Smooth muscle cell (in vitro differentiated cells): ENCODE measurements around the gene CDK9. TPM values are rescaled to one million over a fixed set of nuclear protein-coding genes. Genes with fewer than 3 reads are reported as not detected.
A peak's percentile ranks its signal among the peaks of the same experiment; 100 is the strongest.
"Not testable (repeated sequence)": the region's sequence is repeated elsewhere in the genome, so short reads cannot be mapped to it uniquely, and the experiment has no call there.

ENCODE experiments used
- DNase-seq: peaks from one replicate; lab custom pipeline; 2025; ENCODE audit not compliant: unreplicated experiment; lab: John Stamatoyannopoulos, UW
- H2AFZ ChIP-seq: fragments of 200-600 bp; sonication (generic); 2 replicates; pipeline ENCODE4 v1.6.0; 2016; ENCODE audit warnings: antibody characterized with exemption, low read depth, mild to moderate bottlenecking
- H3F3A ChIP-seq: fragments of 200-600 bp; sonication (generic); 2 replicates; pipeline ENCODE4 v1.6.0; 2017; ENCODE audit warnings: antibody characterized with exemption, low read depth
- H3K27ac ChIP-seq: fragments of 200-600 bp; sonication (generic); 2 replicates; pipeline ENCODE4 v1.5.1; 2016; ENCODE audit warnings: low read depth, mild to moderate bottlenecking
- H3K27me3 ChIP-seq: fragments of 200-600 bp; sonication (generic); 2 replicates; pipeline ENCODE4 v1.6.1; 2016; ENCODE audit warnings: low read depth, mild to moderate bottlenecking
- H3K36me3 ChIP-seq: fragments of 200-600 bp; sonication (generic); 2 replicates; pipeline ENCODE4 v1.5.1; 2016; ENCODE audit warnings: low read depth
- H3K4me1 ChIP-seq: fragments of 200-600 bp; sonication (generic); 2 replicates; pipeline ENCODE4 v1.5.1; 2016; ENCODE audit warnings: low read depth
- H3K4me2 ChIP-seq: fragments of 200-600 bp; sonication (generic); 2 replicates; pipeline ENCODE4 v1.6.0; 2016; ENCODE audit warnings: mild to moderate bottlenecking
- H3K4me3 ChIP-seq: fragments of 200-600 bp; sonication (generic); 2 replicates; pipeline ENCODE4 v1.5.1; 2016; ENCODE audit warnings: mild to moderate bottlenecking
- H3K79me2 ChIP-seq: fragments of 200-600 bp; sonication (generic); 2 replicates; pipeline ENCODE4 v1.6.0; 2016; ENCODE audit warnings: low read depth, mild to moderate bottlenecking
- H3K9ac ChIP-seq: fragments of 200-600 bp; sonication (generic); 2 replicates; pipeline ENCODE4 v1.6.0; 2016; ENCODE audit warnings: low read depth
- H3K9me3 ChIP-seq: fragments of 200-600 bp; sonication (generic); replicated peaks from 2 replicates; pipeline ENCODE4 v1.5.1; 2016; ENCODE audit warnings: low read depth
- H4K20me1 ChIP-seq: fragments of 200-600 bp; sonication (generic); 2 replicates; pipeline ENCODE4 v1.6.0; 2016; ENCODE audit warnings: low read depth
- WGBS: methylation state at CpG from one replicate; pipeline ENCODE4 v1.1.7; 2016; ENCODE audit warnings: low lambda C conversion rate; 5-methylcytosine and 5-hydroxymethylcytosine counted together
- polyA plus RNA-seq: library from polyadenylated mRNA; unstranded; fragments of >200 nt; fragmentation: Nextera tagmentation; extraction: Ambion mirVana; gene quantifications from 2 replicates; pipeline ENCODE4 v1.2.1, GENCODE V29; 2016
- total RNA-seq: library from RNA; depleted of rRNA; stranded (reverse); fragments of >200 nt; gene quantifications from 2 replicates; pipeline ENCODE4 v1.2.3, GENCODE V29; 2014
- TF ChIP-seq, protein P1 (sequence below): fragments of 200-600 bp; sonication (generic); IDR thresholded peaks from 2 replicates; pipeline ENCODE4 v1.5.1; 2017; ENCODE audit warnings: borderline replicate concordance, mild to moderate bottlenecking, antibody characterized with exemption; ENCODE audit not compliant: insufficient read depth, poor library complexity, severe bottlenecking

Gene CDK9
- total and polyA plus RNA-seq, 2 experiments from 2014 or later: 38.2 to 68.6 TPM

DNA sequence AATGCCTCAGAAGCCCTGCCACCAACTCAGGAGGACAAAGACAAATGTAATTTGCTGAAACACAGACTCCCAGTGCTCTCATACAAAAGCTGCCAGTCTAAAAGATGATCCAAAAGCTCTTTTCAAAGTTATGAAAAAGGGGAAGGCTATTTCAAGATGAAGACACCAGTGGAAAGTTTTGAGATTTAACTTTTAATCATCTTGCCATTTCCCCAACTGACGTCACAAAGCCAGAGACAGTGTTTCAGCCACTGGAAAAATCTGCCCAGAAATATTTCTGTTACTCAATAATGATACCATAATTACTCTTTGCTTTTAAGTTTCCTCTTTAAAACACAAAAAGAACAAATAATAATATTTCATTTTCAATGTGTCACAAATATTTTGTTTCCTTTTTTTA lies 47.7 kb downstream of the CDK9 start:
- Histone ChIP-seq H3K27ac (peak overlapping the region; percentile 98), H3K9ac (no peak overlapping the region), H3K9me3 (no peaks in the 10 kb centered on the region), H3K4me3 (no peak overlapping the region), H3K27me3 (no peaks in the 10 kb centered on the region), H3K4me2 (no peak overlapping the region), H3K4me1 (peaks cover 15% of the 10 kb centered on the region), H3K79me2 (no peaks in the 10 kb centered on the region), H2AFZ (no peak overlapping the region), H3F3A (peaks cover 4% of the 10 kb centered on the region), H3K36me3 (no peaks in the 10 kb centered on the region), H4K20me1 (no peaks in the 10 kb centered on the region)
- WGBS: 29% methylated on average over 1 of the region's 1 CpG
- no peak for DNase-seq
- TF ChIP-seq, protein P1, sequence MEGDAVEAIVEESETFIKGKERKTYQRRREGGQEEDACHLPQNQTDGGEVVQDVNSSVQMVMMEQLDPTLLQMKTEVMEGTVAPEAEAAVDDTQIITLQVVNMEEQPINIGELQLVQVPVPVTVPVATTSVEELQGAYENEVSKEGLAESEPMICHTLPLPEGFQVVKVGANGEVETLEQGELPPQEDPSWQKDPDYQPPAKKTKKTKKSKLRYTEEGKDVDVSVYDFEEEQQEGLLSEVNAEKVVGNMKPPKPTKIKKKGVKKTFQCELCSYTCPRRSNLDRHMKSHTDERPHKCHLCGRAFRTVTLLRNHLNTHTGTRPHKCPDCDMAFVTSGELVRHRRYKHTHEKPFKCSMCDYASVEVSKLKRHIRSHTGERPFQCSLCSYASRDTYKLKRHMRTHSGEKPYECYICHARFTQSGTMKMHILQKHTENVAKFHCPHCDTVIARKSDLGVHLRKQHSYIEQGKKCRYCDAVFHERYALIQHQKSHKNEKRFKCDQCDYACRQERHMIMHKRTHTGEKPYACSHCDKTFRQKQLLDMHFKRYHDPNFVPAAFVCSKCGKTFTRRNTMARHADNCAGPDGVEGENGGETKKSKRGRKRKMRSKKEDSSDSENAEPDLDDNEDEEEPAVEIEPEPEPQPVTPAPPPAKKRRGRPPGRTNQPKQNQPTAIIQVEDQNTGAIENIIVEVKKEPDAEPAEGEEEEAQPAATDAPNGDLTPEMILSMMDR: no peak

DNA sequence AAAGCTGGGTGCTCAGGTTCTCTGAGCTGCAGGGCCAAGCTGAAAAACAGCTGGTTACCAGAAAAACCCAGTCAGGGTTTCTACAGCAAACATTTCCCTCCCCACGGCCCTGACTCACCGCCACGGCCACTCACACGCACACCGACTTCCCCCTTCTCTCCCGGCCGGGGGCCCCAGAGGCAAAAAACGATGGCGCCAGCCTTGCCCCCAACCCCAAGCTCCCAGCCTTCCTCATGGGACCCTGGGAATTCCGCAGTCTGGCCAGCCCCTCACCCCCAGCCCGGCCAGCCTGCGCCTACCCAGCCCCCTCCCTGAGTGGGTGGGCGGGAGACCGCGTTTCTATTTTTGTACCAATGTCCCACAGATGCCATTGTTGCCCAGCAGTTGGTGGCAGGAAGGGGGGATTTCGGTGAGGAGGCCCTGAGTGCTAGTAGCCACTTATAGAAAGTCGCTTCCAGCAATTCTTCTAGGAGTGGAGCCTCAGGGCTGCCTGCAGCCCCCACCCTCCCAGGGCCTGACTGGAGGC lies 50.2 kb downstream of the CDK9 start:
- Histone ChIP-seq H3K9me3 (no peaks in the 10 kb centered on the region), H3K27me3 (no peaks in the 10 kb centered on the region), H3K27ac (peak overlapping the region; percentile 98), H3K9ac (peak overlapping the region; percentile 88), H2AFZ (no peak overlapping the region), H3K79me2 (no peaks in the 10 kb centered on the region), H3K4me2 (peak overlapping the region; percentile 71), H3F3A (peaks cover 10% of the 10 kb centered on the region), H4K20me1 (no peaks in the 10 kb centered on the region), H3K4me3 (no peak overlapping the region), H3K36me3 (no peaks in the 10 kb centered on the region), H3K4me1 (peaks cover 12% of the 10 kb centered on the region)
- TF ChIP-seq, protein P1: no peak
- DNase-seq: peak; percentile 46
- WGBS: 36% methylated on average over 17 of the region's 17 CpGs

DNA sequence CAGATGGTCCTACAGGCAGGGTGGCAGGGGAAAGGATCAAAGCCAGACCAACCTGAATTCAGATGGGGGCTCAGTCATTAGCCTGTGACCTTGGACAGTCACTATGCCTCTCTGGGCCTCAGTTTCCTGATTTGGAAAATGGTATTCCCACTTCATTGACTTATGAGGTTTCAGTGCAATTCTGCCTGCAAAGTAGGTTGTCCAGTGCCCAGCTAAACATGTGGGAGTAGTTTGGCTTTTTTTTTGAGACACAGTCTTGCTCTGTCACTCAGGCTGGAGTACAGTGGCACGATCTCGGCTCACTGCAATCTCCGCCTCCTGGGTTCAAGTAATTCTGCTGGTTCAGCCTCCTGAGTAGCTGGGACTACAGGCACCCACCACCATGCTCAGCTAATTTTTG lies 50.7 kb downstream of the CDK9 start:
- H3K4me3 ChIP-seq, DNase-seq, H2AFZ ChIP-seq: not testable (repeated sequence)

DNA sequence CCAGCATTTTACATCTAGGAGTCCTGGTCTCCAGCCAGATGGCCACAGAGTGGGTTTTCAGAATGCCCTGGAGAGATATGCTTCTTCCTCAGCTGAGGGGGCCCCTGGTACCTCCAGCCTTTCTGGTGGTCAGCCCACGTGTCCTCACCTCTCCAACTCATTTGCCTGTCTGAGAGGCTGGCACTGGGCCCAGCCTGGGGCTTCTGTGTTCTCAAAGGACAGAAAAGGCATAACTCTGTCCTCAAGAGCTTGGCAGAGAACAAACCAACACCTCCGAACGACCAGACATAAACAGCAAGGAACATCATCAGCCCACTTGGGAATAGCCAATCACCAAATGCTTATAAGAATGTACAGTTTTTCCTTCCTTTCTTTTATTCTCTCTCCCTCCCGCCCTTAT lies 51.5 kb downstream of the CDK9 start:
- H3K4me2 ChIP-seq: peak overlapping the region; percentile 66
- WGBS: 58% methylated on average over 4 of the region's 4 CpGs
- no peaks in the 10 kb centered on the region for H3K79me2 ChIP-seq
- no peak for DNase-seq
- H3K9ac ChIP-seq: no peak overlapping the region
- H2AFZ ChIP-seq: no peak overlapping the region
- no peaks in the 10 kb centered on the region for H3K27me3 ChIP-seq
- H3K9me3 ChIP-seq: no peaks in the 10 kb centered on the region
- H3K36me3 ChIP-seq: no peaks in the 10 kb centered on the region
- TF ChIP-seq, protein P1: no peak
- H3F3A ChIP-seq: peaks cover 10% of the 10 kb centered on the region
- no peaks in the 10 kb centered on the region for H4K20me1 ChIP-seq
- H3K4me1 ChIP-seq: peaks cover 12% of the 10 kb centered on the region
- H3K4me3 ChIP-seq: no peak overlapping the region
- H3K27ac ChIP-seq: peak overlapping the region; percentile 98

More for the DNA sequence above, 50.7 kb downstream of the CDK9 start:
- Histone ChIP-seq H3K4me1 (peaks cover 12% of the 10 kb centered on the region), H3K4me2 (peak overlapping the region; percentile 71), H3F3A (peaks cover 10% of the 10 kb centered on the region), H3K27ac (peak overlapping the region; percentile 98), H3K9ac (peak overlapping the region; percentile 88)
- 66% methylated on average over 3 of the region's 3 CpGs for WGBS
- not testable (repeated sequence) for H3K79me2 ChIP-seq, H4K20me1 ChIP-seq, H3K27me3 ChIP-seq, H3K9me3 ChIP-seq, H3K36me3 ChIP-seq
